Astrocyte (in vitro differentiated cells and primary cell): ENCODE results near the gene MCTP2. TPM values are rescaled to one million over a fixed set of nuclear protein-coding genes. Genes with fewer than 3 reads are reported as not detected.
A peak's percentile ranks its signal among the peaks of the same experiment; 100 is the strongest.

ENCODE experiments used
- DNase-seq: peaks from one replicate; pipeline ENCODE4 v3.0.0-alpha.2; 2010; ENCODE audit warnings: low read depth
- FAIRE-seq: peaks from 2 replicates; lab custom pipeline; 2011; peaks lifted over from hg19 to GRCh38; lab: Jason Lieb, UNC
- H2AFZ ChIP-seq: 2 replicates; pipeline ENCODE4 v1.6.0; 2012; ENCODE audit warnings: low read depth, low read length, inconsistent platforms
- H3K27ac ChIP-seq: 2 replicates; pipeline ENCODE4 v1.5.1; 2011; ENCODE audit warnings: low read depth, low read length, inconsistent platforms
- H3K27me3 ChIP-seq: 2 replicates; pipeline ENCODE4 v1.6.0; 2011; ENCODE audit warnings: low read length, inconsistent platforms; ENCODE audit not compliant: insufficient read depth
- H3K36me3 ChIP-seq: 2 replicates; pipeline ENCODE4 v1.5.1; 2011; ENCODE audit warnings: low read length, inconsistent platforms; ENCODE audit not compliant: insufficient read depth
- H3K4me1 ChIP-seq: 2 replicates; pipeline ENCODE4 v1.5.1; 2011; ENCODE audit warnings: low read length, inconsistent platforms; ENCODE audit not compliant: insufficient read depth
- H3K4me2 ChIP-seq: 2 replicates; pipeline ENCODE4 v1.6.0; 2012; ENCODE audit warnings: low read length, inconsistent platforms
- H3K4me3 ChIP-seq: 2 replicates; pipeline ENCODE4 v1.5.1; 2011; ENCODE audit warnings: low read depth, mild to moderate bottlenecking, low read length, inconsistent platforms; ENCODE audit not compliant: insufficient read depth
- H3K79me2 ChIP-seq: 2 replicates; pipeline ENCODE4 v1.6.0; 2012; ENCODE audit warnings: mild to moderate bottlenecking, low read length, inconsistent platforms; ENCODE audit not compliant: insufficient read depth
- H3K9ac ChIP-seq: 2 replicates; pipeline ENCODE4 v1.6.0; 2012; ENCODE audit warnings: mild to moderate bottlenecking, low read length, inconsistent platforms
- H3K9me3 ChIP-seq: 2 replicates; pipeline ENCODE4 v1.5.1; 2012; ENCODE audit warnings: low read depth, mild to moderate bottlenecking, low read length, inconsistent platforms; ENCODE audit not compliant: insufficient read depth
- H4K20me1 ChIP-seq: 2 replicates; pipeline ENCODE4 v1.6.0; 2012; ENCODE audit warnings: low read length, inconsistent platforms; ENCODE audit not compliant: insufficient read depth
- H3K27ac Mint-ChIP-seq: one replicate; pipeline ENCODE4 v1.8.0; 2021; ENCODE audit warnings: mild to moderate bottlenecking, mixed read lengths; ENCODE audit not compliant: unreplicated experiment
- H3K27me3 Mint-ChIP-seq: one replicate; pipeline ENCODE4 v1.8.0; 2021; ENCODE audit warnings: low read depth, mixed read lengths; ENCODE audit not compliant: unreplicated experiment
- H3K36me3 Mint-ChIP-seq: one replicate; pipeline ENCODE4 v1.8.0; 2021; ENCODE audit warnings: low read depth, mixed read lengths; ENCODE audit not compliant: unreplicated experiment
- H3K4me1 Mint-ChIP-seq: one replicate; pipeline ENCODE4 v1.8.0; 2021; ENCODE audit warnings: low read depth, mixed read lengths; ENCODE audit not compliant: unreplicated experiment
- H3K4me3 Mint-ChIP-seq: one replicate; pipeline ENCODE4 v1.8.0; 2021; ENCODE audit warnings: mild to moderate bottlenecking, moderate library complexity, mixed read lengths; ENCODE audit not compliant: unreplicated experiment
- H3K9me3 Mint-ChIP-seq: one replicate; pipeline ENCODE4 v1.8.0; 2021; ENCODE audit warnings: mild to moderate bottlenecking, mixed read lengths; ENCODE audit not compliant: unreplicated experiment
- EZH2 ChIP-seq: IDR thresholded peaks from 2 replicates; pipeline ENCODE4 v1.6.1; 2012; ENCODE audit warnings: mild to moderate bottlenecking, low read length, inconsistent platforms; ENCODE audit not compliant: insufficient read depth
- total RNA-seq: library from RNA; stranded (reverse); gene quantifications from 2 replicates; pipeline ENCODE4 v1.2.1, GENCODE V29; 2021
- TF ChIP-seq, protein P1 (sequence below): IDR thresholded peaks from 2 replicates; pipeline ENCODE4 v1.5.1; 2011; ENCODE audit warnings: low read depth, mild to moderate bottlenecking, inconsistent platforms, low read length, moderate library complexity; ENCODE audit not compliant: insufficient read depth

MCTP2 gene
- total RNA-seq, 1 donor from 2014 or later, result 2.6 TPM

DNA sequence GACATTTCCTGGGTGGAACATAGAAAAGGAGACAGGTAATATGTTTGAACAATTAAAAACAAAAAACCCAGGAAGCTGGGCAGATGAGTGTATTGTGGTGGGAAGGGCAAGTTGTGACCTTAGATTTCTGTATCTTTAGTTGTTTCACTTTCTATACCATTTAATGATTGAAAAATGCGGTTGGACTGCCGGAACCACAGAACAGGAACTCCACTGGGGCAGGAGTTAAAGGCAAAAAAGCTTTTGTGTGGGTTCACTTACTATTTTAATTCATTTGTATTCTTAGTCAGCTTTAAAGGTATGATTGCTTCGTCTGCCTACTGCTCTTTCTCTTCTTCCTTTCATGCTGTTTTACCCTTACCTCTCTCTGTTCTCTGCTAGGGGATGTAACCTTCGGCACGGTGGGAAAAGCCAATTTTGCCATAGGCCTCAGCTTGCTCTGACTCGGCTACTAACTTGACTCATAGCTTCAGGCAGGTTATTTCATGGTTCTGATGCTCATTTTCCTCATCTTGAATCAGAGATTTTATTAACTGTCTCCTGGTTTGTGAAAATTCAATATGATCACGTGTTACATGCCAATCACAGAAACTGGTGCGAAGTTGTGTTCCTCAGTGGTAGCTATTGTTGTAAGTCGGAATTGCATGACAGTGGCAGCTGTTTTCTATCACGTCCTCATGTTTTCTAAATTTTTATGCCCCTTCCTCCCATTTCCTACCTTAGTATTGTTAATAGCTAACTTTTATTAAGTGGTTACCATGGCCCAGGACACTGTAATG lies 1.6 kb upstream of the MCTP2 start:
- H3K9me3 Mint-ChIP-seq, result no peaks in the 10 kb centered on the region
- DNase-seq (no peak), FAIRE-seq (no peak)
- Histone ChIP-seq H3K79me2 (no peaks in the 10 kb centered on the region), H3K4me1 (no peaks in the 10 kb centered on the region), H3K4me3 (no peak overlapping the region), H3K9me3 (no peaks in the 10 kb centered on the region), H2AFZ (no peak overlapping the region), H3K36me3 (no peaks in the 10 kb centered on the region), H3K27ac (no peak overlapping the region), H3K27me3 (peaks cover 8% of the 10 kb centered on the region), H3K4me2 (no peak overlapping the region), H4K20me1 (no peaks in the 10 kb centered on the region), H3K9ac (no peak overlapping the region)
- H3K36me3 Mint-ChIP-seq, result no peaks in the 10 kb centered on the region
- peak overlapping the region; percentile 34 for H3K4me3 Mint-ChIP-seq
- peaks cover 27% of the 10 kb centered on the region for H3K4me1 Mint-ChIP-seq
- TF ChIP-seq EZH2, result no peak
- TF ChIP-seq, protein P1, sequence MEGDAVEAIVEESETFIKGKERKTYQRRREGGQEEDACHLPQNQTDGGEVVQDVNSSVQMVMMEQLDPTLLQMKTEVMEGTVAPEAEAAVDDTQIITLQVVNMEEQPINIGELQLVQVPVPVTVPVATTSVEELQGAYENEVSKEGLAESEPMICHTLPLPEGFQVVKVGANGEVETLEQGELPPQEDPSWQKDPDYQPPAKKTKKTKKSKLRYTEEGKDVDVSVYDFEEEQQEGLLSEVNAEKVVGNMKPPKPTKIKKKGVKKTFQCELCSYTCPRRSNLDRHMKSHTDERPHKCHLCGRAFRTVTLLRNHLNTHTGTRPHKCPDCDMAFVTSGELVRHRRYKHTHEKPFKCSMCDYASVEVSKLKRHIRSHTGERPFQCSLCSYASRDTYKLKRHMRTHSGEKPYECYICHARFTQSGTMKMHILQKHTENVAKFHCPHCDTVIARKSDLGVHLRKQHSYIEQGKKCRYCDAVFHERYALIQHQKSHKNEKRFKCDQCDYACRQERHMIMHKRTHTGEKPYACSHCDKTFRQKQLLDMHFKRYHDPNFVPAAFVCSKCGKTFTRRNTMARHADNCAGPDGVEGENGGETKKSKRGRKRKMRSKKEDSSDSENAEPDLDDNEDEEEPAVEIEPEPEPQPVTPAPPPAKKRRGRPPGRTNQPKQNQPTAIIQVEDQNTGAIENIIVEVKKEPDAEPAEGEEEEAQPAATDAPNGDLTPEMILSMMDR, result no peak
- peaks cover 5% of the 10 kb centered on the region for H3K27me3 Mint-ChIP-seq
- H3K27ac Mint-ChIP-seq, result no peak overlapping the region

DNA sequence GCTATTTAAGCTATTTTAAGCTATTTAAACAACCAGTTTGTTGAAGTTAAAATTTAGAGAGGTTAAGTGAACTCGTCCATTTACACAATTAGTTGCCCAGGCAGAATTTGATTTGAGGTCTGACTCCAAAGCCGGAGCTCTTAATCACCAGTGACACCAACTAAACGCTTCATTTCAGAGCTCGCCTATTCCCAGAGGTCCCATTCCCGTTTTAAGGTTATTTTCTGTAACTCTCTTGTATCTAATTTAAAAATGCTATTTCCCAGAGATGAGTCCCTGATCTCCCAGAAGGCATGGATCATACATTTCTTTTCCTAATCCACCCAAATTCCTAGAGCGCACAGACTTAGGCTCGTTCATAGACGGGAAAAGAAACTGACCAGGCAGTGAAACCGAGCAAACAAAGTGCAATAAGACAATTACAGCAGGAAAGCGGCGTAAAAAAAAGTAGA lies 904 bp upstream of the MCTP2 start:
- H3K27me3 ChIP-seq, result peaks cover 8% of the 10 kb centered on the region
- H3K9me3 ChIP-seq, result no peaks in the 10 kb centered on the region
- FAIRE-seq (no peak), DNase-seq (no peak)
- no peak overlapping the region for H3K27ac ChIP-seq
- Mint-ChIP-seq H3K9me3 (no peaks in the 10 kb centered on the region), H3K36me3 (no peaks in the 10 kb centered on the region), H3K27ac (peak overlapping the region; percentile 81), H3K4me3 (peak overlapping the region; percentile 92), H3K27me3 (peaks cover 5% of the 10 kb centered on the region), H3K4me1 (peaks cover 22% of the 10 kb centered on the region)
- no peaks in the 10 kb centered on the region for H3K79me2 ChIP-seq
- peak overlapping the region; percentile 70 for H3K9ac ChIP-seq
- H2AFZ ChIP-seq, result peak overlapping the region; percentile 96
- TF ChIP-seq EZH2, result no peak
- TF ChIP-seq, protein P1, result no peak
- H4K20me1 ChIP-seq, result no peaks in the 10 kb centered on the region
- no peaks in the 10 kb centered on the region for H3K36me3 ChIP-seq
- no peaks in the 10 kb centered on the region for H3K4me1 ChIP-seq
- H3K4me2 ChIP-seq, result peak overlapping the region; percentile 92
- peak overlapping the region; percentile 65 for H3K4me3 ChIP-seq
